ENCODE measurements around the gene COL20A1.
"Not testable (repeated sequence)": the region's sequence is repeated elsewhere in the genome, so short reads cannot be mapped to it uniquely, and the experiment has no call there.

The COL20A1 gene

DNA sequence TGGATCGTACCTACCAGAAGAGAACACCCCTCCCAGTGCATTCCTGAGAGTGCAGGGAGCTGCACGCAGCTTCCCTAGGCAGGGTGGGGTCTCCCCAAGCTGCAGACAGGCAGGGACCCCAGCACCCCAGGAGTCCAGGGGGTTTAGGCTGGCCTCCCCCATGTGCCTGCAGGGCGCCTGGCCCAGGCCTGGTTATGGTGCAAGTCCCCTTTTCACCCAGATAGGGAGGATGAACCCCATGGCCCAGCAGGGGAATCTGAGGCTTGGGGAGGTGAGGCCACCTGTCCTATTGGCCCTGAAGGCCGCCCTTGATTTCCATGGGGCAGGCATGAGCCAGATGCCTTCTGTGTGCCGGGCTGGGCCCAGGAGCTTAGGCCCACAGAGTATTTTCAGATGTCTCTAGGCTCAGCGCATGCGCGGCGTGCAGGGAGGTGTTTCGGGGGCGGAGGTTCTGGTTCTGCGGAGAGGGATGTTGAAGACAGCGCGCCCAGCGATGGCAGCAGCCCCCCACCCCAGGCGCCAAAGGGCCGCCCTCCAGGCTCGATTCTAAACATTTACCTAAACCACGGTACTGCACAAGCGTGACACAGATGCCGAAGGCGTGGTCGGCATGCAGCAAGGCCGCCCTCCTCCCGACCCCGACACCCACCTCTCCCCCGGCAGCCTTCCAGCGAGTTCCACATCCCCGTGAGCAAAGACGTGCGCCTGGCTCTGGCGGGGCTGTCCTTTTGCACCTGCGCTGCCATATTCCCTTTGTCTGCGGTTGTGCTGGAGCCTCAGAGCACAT is 29.4 kb downstream of the COL20A1 start:
- DNase-seq: no peak

DNA sequence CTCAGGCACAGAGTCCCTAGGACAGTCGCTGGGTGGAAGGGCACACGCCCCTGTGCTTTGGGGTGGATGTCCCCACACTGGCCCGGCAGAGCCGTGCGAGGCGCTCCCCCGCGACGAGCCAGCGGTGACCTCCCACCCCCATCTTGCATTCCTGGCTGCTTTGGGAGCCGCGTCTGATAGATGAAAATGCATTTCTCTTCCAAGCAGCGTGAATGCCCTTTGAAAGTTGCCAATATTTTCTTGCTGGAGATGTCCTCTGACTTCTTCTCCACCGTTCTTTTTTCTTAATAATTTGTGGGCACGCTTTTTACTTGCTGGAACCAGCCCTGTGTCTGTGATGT is 29.9 kb downstream of the COL20A1 start:
- no peak for DNase-seq

DNA sequence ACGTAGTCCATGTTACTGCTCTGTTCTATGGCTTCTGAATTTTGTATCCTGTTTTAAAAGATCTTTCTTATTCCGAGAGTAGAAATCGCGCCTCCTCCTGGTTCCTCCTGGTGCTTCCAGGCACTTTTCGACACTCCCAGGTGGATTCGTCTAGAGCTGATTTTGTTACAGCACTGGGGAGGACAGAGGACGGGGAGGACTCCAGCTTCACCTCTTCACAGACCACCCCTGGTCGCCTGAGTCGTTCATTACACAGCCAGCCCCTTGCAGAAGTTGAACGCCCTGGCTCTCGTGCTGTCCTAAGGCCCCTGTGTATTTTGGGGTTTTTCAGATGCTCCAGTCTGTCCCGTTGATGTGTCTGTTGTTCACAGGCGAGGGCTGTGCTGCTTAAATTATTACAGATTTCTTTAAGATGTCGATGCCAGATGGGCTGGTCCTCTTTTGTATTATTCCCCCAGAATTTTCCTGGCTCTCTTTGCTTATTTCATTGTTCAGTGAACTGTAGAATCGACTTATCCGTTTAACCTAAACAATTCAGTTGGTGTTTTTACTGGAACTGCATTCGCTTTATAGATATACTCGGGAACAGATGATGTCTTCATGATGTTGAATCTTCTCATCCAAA is 30.5 kb downstream of the COL20A1 start:
- no peak for DNase-seq

DNA sequence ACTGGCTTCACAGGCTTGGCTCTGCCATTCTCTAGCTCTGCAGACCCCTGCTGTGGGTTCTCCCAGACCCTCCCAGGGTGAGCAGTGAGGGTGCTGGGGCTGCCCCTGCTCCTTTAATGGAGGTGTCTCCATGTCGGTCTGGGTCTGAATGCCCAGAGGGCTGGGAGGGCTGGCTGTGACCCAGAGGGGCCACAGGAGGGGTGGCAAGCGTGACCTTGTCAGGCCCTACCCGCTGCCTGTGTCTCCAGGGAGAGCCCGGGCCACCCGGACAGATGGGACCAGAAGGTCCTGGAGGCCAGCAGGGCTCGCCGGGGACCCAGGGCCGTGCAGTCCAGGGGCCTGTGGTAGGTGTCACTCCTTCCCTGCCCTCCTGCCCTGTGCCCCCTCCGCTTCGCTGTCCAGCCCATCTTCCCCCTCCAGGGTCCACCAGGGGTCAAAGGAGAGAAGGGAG is 32.1 kb downstream of the COL20A1 start:
- no peak for DNase-seq

DNA sequence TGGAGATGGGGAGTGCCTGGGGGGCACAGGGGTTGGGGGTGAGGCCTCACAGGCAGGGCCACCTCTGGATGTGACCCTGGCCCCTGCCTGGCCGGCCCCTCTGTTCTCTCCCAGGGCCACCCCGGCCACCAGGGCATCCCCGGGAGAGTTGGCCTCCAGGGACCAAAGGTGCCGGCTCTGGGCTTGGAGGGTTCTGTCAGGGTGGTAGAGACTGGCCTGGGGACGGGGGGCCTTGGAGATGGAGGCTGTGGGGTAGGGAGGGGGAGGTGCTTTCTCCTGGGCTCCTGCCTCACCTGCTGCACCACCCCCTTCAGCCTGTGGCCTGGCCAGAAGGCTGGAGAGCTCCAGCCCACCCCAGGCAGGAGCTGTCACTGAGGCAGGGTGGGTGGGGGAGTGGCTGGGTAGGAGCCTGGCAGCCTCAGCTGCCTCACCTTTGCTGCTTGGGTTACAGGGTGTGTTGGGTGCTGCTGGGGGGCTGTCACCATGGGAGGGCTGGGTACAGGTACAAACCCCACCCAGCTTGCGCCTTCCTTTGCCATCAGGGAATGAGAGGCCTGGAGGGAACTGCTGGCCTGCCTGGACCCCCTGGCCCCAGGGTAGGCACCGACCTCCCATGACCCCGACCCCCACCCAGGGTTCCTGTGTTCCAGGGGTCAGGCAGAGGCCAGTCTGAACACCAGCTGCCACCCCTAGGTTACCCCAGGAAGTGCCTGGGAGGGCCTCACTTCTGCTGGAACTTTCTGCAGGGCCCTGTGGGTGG is 32.7 kb downstream of the COL20A1 start:
- DNase-seq: no peak

DNA sequence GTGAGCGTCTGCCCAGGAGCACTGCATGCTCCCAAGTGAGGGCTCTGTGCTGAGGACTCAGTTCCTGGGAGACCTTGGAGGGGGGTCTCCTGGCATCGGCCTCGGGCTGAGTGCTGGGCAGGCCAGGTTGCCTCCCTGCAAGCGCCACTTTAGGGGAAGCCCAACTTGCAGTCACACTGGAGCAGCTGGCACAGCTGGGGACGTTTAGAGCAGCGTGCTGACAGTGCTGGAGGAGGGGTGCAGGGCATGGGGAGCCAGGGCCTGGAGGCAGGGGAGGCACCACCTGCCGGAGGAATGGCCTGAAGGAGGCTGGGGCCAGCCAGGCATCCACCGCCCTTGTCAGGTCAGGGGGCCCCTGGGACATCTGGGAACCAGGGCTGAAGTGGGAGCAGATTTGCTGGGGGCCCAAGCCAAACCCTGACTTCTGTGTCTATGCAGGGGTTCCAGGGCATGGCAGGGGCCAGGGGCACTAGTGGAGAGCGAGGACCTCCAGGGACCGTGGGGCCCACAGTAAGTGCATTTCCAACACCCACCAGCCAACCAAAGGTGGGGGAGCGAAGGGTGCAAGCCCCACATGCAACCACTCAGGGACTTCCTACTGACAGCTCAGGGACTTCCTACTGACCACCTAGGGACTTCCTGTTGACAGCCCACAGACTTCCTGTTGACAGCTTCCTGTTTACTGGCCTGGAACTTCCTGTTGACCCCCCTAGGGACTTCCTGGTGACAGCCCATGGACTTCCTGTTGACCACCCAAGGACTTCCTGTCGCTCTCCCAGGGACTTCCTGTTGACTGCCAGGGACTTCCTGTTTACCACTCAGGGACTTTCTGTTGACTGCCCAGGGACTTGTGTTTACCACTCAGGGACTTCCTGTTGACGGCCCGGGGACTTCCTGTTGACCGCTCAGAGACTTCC is 33.6 kb downstream of the COL20A1 start:
- no peak for DNase-seq

DNA sequence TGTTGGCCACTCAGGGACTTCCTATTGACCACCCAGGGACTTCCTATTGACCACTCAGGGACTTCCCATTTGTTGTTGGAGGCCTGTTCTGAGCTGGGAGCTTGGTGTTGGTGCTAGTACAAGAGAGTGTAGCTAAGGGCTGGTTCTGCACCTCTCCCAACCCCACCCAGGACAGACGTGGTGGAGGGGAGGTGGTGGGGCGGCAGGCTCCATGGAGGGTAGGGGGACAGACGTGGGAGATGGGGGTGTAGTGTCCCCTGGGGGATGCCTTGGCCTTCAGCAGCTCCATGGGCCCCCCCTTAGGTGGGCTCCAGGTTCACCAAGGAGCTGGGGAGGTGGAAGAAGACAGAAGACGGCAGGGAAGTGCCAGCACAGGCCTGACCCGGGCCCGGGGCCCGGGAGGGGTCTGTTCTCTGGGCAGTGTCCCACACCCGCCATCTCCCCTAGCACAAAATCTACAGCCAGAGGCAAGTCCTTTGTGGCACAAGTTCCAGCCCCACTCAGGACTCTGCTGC is 34.3 kb downstream of the COL20A1 start:
- no peak for DNase-seq

DNA sequence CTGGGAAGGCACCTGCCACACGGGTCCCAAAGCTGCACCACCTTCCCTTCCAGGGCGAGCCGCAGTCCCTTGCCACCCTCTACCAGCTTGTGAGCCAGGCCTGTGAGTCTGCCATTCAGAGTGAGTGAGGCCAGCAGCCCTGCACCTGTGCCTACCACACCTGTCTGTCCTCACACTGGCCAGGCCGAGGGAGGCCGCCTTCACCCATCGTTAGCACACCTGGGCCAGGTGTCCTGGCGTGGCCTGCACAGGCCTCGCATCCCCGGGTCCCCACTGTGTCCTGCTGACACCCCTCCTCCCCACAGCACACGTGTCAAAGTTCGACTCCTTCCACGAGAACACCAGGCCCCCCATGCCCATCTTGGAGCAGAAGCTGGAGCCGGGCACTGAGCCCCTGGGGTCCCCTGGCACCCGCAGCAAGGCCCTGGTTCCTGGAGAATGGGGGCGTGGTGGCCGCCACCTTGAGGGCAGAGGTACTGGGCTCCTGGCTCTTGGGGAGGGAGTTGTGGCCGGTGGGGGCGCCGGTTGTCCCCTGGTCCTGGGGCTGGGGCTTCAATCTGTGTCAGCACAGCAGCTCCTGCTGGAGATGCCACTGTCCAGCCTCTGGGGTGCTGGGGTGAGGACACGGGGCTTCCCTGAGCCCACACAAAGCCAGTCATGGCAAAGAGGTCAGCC is 35.2 kb downstream of the COL20A1 start:
- no peak for DNase-seq

DNA sequence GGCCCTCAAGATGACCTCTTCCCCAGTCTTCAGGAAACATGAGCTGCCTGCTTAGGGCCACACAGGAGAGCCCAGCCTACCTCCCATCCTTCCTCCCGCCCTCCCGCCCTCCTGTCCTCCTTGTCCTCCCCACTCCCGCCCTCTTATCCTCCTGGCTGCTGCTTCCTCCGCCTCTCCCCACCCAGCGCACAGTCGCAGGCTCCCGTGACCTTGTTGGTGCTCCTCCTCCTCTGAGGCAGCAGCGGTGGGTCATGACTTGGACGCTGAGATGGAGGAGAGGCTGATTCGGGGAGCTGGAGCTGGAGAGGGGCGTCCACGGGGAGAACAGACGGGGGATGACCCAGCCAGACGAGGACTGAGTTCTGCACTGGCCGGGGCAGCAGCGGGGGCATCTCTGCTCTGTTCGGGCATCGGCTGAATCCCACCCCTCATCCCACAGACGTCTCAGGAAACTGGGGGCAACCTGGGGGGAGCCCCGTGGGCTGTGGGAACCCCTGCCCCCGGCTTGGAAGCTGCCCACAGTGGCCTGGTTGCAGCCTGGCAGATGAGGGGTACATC is 35.8 kb downstream of the COL20A1 start:
- DNase-seq: no peak

DNA sequence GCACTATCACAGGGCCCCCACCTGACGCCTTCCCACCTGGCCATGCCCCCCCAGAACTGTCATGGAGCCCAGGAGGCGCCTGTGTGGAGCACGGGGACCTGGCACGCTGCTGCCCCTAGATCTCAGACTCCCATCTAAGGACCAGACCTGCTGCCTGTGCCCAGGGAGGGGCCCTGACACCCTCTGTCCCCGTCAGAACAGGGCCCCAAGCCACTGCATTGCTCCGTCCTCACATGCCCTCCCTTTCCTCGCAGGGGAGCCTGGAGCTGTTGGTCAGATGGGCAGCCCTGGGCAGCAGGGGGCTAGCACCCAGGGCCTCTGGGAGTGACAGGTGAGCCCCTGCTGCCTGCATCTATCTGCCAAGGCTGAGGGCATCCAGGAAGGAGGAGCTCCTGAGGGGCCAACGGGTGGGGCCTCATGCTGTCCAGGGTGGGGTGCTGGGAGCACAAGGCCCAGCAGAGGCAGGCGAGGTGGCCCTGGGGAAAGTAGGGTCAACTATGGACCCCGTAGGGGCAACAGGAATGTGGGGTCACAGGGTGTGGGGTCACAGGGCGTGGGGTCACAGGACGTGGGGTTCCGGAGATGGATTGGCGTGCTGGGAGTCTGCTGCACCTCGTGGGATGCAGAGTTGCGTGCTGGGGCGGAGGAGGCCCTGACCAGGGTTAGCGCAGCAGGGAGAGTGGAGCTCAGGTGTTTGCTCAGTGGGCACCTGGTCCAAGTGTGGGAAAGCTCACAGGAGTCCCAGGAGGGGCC is 36.5 kb downstream of the COL20A1 start:
- no peak for DNase-seq

DNA sequence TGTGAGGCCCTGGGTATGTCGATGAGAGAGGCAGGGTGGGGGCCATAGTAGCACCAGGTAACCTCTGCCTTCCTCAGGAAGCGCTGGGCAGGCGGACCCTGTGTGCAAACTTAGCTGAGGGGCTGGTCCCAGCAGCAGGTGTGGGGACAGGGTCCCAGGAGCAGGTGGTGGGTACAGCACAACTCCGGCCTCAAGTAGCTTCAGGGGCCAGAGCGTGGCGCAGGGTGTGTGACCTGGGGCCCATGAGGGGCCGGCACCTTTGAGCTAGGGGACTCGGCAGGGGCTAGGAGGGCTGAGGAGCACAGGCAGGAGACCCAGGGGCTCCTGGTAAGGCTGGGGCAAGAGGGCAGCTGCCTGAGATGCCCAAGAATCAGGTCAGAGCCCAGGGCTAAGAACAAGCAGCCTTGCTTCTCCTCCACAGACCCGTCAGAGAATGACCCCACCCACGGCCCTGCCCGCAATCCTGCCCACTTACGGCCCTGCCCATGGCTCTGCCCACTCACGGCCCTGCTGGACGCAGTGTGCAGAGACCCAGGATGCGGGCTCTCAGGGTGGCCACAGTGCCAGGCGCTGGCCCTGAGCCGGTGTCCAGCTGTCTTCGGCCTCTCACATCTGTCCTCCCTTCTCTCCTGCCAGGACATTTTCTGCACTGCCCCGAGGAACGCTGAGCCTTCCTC is 37.2 kb downstream of the COL20A1 start:
- no peak for DNase-seq

DNA sequence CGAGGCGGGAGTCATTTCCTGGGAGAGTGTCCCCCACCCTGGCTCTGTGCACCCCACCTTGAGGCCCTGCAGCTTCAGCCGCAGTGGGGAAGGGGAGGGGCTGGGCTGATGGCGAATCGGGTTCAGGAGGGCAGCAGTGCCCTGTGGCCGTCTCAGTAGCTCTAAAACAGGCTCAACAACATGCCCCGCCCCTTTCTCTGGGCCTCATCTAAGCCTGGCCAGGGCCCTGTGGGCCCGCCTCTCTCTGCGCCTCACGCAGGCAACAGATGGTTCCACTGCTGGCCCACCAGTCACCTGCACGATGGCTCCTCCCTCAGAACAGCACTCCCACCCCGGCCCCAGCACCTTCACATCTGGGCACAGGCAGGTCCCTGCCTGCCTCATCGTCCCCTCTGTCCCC is 38.0 kb downstream of the COL20A1 start:
- DNase-seq: no peak

DNA sequence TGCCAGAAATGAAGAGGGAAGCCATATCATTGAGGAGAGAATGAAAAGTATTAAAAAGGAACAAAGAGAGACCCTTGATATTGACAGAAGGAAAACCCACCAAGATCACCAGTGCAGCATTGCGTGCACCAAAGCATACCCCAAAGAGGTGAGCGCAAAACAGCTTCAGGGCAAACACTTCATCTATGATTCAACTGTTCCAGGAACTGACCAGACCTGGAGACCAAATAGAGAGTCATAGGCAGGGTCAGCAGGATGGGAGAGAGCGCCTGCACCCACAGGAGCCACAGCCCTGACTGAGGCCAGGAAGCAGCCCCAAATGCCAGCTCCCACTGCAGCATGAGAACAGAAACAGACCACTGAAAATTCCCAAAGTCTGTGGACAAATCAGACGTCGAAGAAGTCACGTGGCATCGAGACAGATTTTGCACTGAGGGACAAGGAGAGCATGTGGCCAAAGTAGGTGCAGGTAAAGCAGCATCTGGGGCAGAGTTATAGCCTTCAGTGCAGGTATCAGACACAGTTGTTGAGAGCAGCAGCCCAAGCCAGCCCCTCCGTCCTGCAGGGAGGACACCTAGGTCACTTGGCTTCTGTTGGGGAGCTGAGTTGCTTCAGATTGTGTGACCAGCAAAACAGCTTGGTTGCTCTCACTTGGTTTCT is 38.9 kb downstream of the COL20A1 start:
- DNase-seq: no peak

DNA sequence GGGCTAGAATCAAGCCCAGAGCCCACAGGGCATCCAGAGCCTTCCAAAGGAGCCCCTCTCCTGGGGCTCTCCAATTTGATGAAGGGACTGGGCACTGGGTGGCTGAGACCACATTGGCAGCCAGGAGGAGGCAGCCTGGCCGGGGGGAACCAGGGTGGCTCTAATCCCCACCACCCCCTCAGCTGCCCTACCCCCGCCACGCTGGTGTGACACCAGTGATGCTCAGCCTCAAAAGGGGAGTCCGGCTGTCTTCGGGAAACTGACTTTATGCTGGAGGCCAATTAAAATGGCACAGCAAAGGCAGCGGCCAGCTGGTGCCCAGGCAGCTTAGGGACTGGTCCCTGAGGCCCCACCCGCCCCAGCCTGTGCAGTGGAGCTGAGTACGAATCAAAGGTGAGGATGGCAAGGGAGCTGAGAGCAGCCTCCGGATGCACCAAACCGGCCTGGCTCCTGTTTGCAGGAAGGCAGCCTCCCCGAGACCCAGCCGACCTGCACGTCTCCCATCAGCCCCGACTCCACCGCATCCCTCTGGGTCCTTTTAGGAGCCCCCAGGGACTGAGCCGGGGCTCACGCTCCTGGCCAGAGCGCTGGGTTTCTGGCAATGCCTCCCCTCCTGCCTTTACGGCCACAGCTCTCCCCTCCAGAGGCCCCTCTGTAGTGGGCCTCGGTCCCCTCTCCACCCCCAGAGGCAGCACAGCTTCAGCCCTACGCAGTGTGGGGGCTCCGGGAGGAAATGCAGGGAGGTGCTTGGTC is 39.7 kb downstream of the COL20A1 start:
- DNase-seq: no peak

DNA sequence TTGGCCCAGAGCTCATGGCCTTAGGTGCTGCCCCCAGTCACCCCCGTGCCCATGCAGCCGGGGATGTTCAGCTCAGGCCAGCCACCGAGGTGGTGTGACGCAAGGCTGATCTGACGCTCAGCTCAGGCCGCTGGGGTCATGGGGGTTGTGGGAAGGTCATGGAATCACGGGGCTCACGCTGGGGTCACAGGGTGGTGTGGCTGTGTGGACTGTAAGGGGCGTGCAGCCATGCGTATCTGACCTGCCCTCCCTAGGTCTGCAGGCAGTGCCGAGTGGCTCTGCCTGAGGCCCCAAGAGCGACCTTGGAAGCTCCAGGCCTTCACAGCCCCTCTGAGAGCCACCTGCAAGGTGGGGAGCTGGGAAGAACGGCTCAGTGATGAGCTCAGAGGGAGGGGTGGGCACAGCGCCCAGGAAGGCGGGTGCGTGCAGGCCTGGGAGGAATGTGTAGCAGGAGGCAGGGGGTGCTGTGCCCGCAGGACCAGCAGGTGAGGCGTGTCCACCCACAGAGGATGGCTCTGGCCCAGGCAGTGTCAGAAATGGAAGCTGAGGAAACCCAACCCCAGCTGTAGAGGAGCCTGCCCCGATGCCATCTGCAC is 40.4 kb downstream of the COL20A1 start:
- DNase-seq: no peak

DNA sequence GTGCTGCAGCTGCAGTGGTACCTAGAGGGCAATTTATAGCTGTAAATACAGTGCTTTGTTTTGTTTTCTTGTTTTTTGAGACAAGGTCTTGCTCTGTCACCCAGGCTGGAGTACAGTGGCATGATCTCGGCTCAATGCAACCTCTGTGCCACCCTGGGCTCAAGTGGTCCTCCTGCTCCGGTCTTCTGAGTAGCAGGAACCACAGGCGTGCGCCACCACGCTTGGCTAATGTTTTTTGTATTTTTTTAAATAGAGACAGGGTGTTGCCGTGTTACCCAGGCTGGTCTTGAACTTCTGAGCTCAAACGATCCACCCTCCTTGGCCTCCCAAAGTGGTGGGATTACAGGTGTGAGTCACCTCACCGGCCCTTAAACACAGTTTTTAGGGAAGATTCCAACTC is 41.4 kb downstream of the COL20A1 start:
- DNase-seq: no peak

DNA sequence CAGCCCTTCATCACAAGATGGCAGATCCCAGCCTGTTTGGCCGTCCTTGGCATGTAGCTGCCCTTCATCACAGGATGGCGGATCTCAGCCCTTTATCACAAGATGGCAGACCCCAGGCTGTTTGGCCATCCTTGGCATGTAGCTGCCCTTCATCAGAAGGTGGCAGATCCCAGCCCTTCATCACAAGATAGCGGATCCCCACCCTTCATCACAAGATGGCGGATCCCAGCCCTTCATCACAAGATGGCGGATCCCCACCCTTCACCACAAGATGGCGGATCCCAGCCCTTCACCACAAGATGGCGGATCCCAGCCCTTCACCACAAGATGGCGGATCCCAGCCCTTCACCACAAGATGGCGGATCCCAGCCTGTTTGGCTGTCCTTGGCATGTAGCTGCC is 42.1 kb downstream of the COL20A1 start:
- not testable (repeated sequence) for DNase-seq

DNA sequence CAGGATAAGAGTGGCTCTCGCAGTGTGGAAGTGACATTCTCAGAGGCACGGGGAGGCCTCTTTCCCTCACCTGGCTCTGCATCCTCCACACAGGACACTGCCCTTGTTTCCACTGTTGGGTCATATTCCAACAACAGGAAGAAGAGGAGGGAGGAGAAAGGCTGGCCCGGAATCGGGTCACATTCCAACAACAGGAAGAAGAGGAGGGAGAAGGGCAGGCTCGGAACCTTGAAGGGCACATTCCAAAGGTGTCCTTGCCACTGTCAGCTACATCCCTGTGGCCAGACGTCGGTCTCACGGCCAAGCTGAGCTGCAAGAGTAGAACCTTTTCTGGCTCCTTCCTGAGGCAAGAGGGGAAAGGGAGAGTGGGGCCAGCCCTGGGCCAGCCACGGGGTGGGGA is 42.7 kb downstream of the COL20A1 start:
- DNase-seq: no peak
